ENCODE data around the gene CYB561D2.

- TF ChIP-seq CTCF (conservative IDR thresholded peaks at IDR 0.05 in 1 of 2, IDR thresholded peaks at IDR 0.05 in 1 of 2; ENCODE audit: extremely low read depth in 1 of 2, insufficient read depth in 1 of 2, low read depth in 1 of 2, low read length in 2 of 2), result no peak
- no peak for TF ChIP-seq EZH2 (IDR thresholded peaks at IDR 0.05; ENCODE audit: borderline replicate concordance, low read length)
Measured at GRCh38 chr3:50345008-50345407, 5.7 kb upstream of the CYB561D2 start.
